Nephron progenitor cell (in vitro differentiated cells): ENCODE measurements around the gene GNAZ.
"Not testable (repeated sequence)": the region's sequence is repeated elsewhere in the genome, so short reads cannot be mapped to it uniquely, and the experiment has no call there.

Experiments
- DNase-seq: peaks from one replicate; pipeline ENCODE4 v3.0.0; 2021
- H3K27ac Mint-ChIP-seq: 2 replicates; pipeline ENCODE4 v1.8.0; 2021; ENCODE audit warnings: mild to moderate bottlenecking, moderate library complexity, mixed read lengths
- H3K27me3 Mint-ChIP-seq: 2 replicates; pipeline ENCODE4 v1.8.0; 2021; ENCODE audit warnings: mild to moderate bottlenecking, low read depth, mixed read lengths; ENCODE audit not compliant: poor library complexity
- H3K36me3 Mint-ChIP-seq: 2 replicates; pipeline ENCODE4 v1.8.0; 2021; ENCODE audit warnings: low read depth, mixed read lengths
- H3K4me1 Mint-ChIP-seq: 2 replicates; pipeline ENCODE4 v1.8.0; 2021; ENCODE audit warnings: mixed read lengths
- H3K4me3 Mint-ChIP-seq: 2 replicates; pipeline ENCODE4 v1.8.0; 2021; ENCODE audit warnings: mild to moderate bottlenecking, moderate library complexity, mixed read lengths
- H3K9me3 Mint-ChIP-seq: 2 replicates; pipeline ENCODE4 v1.8.0; 2021; ENCODE audit warnings: mild to moderate bottlenecking, moderate library complexity, mixed read lengths
- CTCF ChIP-seq: fragments of 200-600 bp; sonication (generic); IDR thresholded peaks from 2 replicates; pipeline ENCODE4 v1.5.0; 2021; ENCODE audit warnings: antibody characterized with exemption

Gene GNAZ

GRCh38 chr22:23131931-23132330, 61.6 kb downstream of the GNAZ start:
- no peak for TF ChIP-seq CTCF
- Mint-ChIP-seq H3K27me3 (peaks cover 21% of the 10 kb centered on the region), H3K36me3 (no peaks in the 10 kb centered on the region), H3K4me3 (no peak overlapping the region), H3K9me3 (no peaks in the 10 kb centered on the region), H3K27ac (no peak overlapping the region), H3K4me1 (peaks cover 4% of the 10 kb centered on the region)
- DNase-seq = no peak

- H3K27ac Mint-ChIP-seq = no peak overlapping the region
- peaks cover 5% of the 10 kb centered on the region for H3K4me1 Mint-ChIP-seq
- no peaks in the 10 kb centered on the region for H3K36me3 Mint-ChIP-seq
- TF ChIP-seq CTCF = no peak
- no peaks in the 10 kb centered on the region for H3K9me3 Mint-ChIP-seq
- no peak overlapping the region for H3K4me3 Mint-ChIP-seq
- no peak for DNase-seq
- peaks cover 21% of the 10 kb centered on the region for H3K27me3 Mint-ChIP-seq
Observed at GRCh38 chr22:23132376-23133091, 62.2 kb downstream of the GNAZ start.

GRCh38 chr22:23133922-23134321, 63.6 kb downstream of the GNAZ start:
- no peaks in the 10 kb centered on the region for H3K36me3 Mint-ChIP-seq
- H3K27ac Mint-ChIP-seq = no peak overlapping the region
- peaks cover 13% of the 10 kb centered on the region for H3K27me3 Mint-ChIP-seq
- no peak overlapping the region for H3K4me3 Mint-ChIP-seq
- H3K4me1 Mint-ChIP-seq = peaks cover 15% of the 10 kb centered on the region
- DNase-seq = no peak
- no peak for TF ChIP-seq CTCF
- H3K9me3 Mint-ChIP-seq = no peaks in the 10 kb centered on the region

GRCh38 chr22:23136991-23137390, 66.7 kb downstream of the GNAZ start:
- not testable (repeated sequence) for H3K27me3 Mint-ChIP-seq, DNase-seq, H3K27ac Mint-ChIP-seq, H3K4me3 Mint-ChIP-seq, H3K36me3 Mint-ChIP-seq, H3K9me3 Mint-ChIP-seq
- H3K4me1 Mint-ChIP-seq = peaks cover 28% of the 10 kb centered on the region

GRCh38 chr22:23137468-23137867, 67.1 kb downstream of the GNAZ start:
- Mint-ChIP-seq H3K4me3 (no peak overlapping the region), H3K27me3 (peaks cover 2% of the 10 kb centered on the region), H3K9me3 (no peaks in the 10 kb centered on the region), H3K4me1 (peaks cover 33% of the 10 kb centered on the region), H3K27ac (no peak overlapping the region), H3K36me3 (no peaks in the 10 kb centered on the region)
- no peak for TF ChIP-seq CTCF
- DNase-seq = no peak

GRCh38 chr22:23137905-23138561, 67.7 kb downstream of the GNAZ start:
- H3K9me3 Mint-ChIP-seq = no peaks in the 10 kb centered on the region
- H3K4me1 Mint-ChIP-seq = peaks cover 38% of the 10 kb centered on the region
- peaks cover 2% of the 10 kb centered on the region for H3K27me3 Mint-ChIP-seq
- no peak overlapping the region for H3K27ac Mint-ChIP-seq
- no peak for TF ChIP-seq CTCF
- H3K4me3 Mint-ChIP-seq = peak overlapping the region; percentile 62
- no peaks in the 10 kb centered on the region for H3K36me3 Mint-ChIP-seq
- no peak for DNase-seq
